Right atrium auricular region (tissue), 2 donors: Measurements from ENCODE around the gene TBL1Y. TPM values are rescaled to one million over a fixed set of nuclear protein-coding genes. Genes with fewer than 3 reads are reported as not detected.
"Not testable (repeated sequence)": the region's sequence is repeated elsewhere in the genome, so short reads cannot be mapped to it uniquely, and the experiment has no call there.

Source experiments
- DNase-seq: peaks from one replicate; pipeline ENCODE4 v3.0.0-alpha.2; 2019; ENCODE audit warnings: low spot score
- H3K27ac ChIP-seq, 2 donors: fragments of 200-600 bp; sonication (generic); 1 replicate in 1 of 2; 2 replicates in 1 of 2; pipeline ENCODE4 v1.5.1; 2016 to 2019
- H3K27me3 ChIP-seq, 2 donors: fragments of 200-600 bp; sonication (generic); one replicate each; pipeline versions ENCODE4 v1.5.1 to v1.6.0; 2017 to 2019
- H3K36me3 ChIP-seq: fragments of 200-600 bp; sonication (generic); one replicate; pipeline ENCODE4 v1.5.1; 2016
- H3K4me1 ChIP-seq, 2 donors: fragments of 200-600 bp; sonication (generic); one replicate each; pipeline versions ENCODE4 v1.5.1 to v1.6.0; 2017 to 2019
- H3K4me3 ChIP-seq, 2 donors: fragments of 200-600 bp; sonication (generic); 1 replicate in 1 of 2; 2 replicates in 1 of 2; pipeline ENCODE4 v1.5.1; 2017 to 2019; ENCODE audit warnings: mild to moderate bottlenecking in 1 of 2, moderate library complexity in 1 of 2
- H3K9me3 ChIP-seq, 2 donors: fragments of 200-600 bp; sonication (generic); one replicate each; pipeline ENCODE4 v1.5.1; 2019
- total RNA-seq, 2 donors: library from RNA; depleted of rRNA; stranded (reverse); fragments of >200 nt; gene quantifications; one replicate each; pipeline ENCODE4 v1.1.0, GENCODE V29; 2016
- TF ChIP-seq, protein P1 (sequence below), 2 donors: fragments of 200-600 bp; sonication (generic); IDR thresholded peaks; one replicate each; pipeline ENCODE4 v1.5.1; 2019; ENCODE audit warnings: antibody characterized with exemption in 2 of 2

The TBL1Y gene
- total RNA-seq: not detected

- TF ChIP-seq, protein P1, sequence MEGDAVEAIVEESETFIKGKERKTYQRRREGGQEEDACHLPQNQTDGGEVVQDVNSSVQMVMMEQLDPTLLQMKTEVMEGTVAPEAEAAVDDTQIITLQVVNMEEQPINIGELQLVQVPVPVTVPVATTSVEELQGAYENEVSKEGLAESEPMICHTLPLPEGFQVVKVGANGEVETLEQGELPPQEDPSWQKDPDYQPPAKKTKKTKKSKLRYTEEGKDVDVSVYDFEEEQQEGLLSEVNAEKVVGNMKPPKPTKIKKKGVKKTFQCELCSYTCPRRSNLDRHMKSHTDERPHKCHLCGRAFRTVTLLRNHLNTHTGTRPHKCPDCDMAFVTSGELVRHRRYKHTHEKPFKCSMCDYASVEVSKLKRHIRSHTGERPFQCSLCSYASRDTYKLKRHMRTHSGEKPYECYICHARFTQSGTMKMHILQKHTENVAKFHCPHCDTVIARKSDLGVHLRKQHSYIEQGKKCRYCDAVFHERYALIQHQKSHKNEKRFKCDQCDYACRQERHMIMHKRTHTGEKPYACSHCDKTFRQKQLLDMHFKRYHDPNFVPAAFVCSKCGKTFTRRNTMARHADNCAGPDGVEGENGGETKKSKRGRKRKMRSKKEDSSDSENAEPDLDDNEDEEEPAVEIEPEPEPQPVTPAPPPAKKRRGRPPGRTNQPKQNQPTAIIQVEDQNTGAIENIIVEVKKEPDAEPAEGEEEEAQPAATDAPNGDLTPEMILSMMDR (IDR thresholded peaks at IDR 0.05): no peak
- H3K27me3 ChIP-seq: no peaks in the 10 kb centered on the region
- no peaks in the 10 kb centered on the region for H3K36me3 ChIP-seq
- no peak within 1 kb of the TSS for H3K27ac ChIP-seq
- no peak for DNase-seq
- no peak within 1 kb of the TSS for H3K4me3 ChIP-seq
- no peaks in the 10 kb centered on the region for H3K4me1 ChIP-seq
- H3K9me3 ChIP-seq: no peaks in the 10 kb centered on the region
Measured at GRCh38 chrY:6910372-6911252, at the start of gene TBL1Y. Gene TBL1Y (plus strand): TSS chrY:6910697. CDS start chrY:7025085, 114,388 bp downstream.

DNA sequence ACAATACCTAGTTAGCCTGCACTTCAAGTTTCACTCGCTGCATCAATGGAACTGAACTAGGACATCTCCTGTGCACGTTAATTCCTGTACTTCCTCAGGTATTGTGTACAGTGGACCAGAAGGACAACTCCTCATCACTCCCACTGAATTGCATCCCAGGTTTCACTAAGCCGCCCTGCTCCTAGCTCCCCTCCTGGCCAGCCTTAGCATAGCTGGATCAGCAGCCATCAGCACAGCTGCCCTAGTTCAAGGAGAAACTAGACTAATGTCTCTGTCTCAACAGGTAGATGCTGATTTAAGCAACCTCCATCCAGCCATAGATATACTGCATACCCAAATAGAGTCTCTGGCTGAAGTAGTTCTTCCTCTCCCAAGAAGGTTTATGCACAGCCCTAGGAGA, 16.0 kb upstream of the TBL1Y start:
- Histone ChIP-seq H3K36me3 (no peaks in the 10 kb centered on the region), H3K27me3 (no peaks in the 10 kb centered on the region), H3K4me1 (no peaks in the 10 kb centered on the region), H3K9me3 (no peaks in the 10 kb centered on the region), H3K4me3 (no peak overlapping the region), H3K27ac (no peak overlapping the region)
- TF ChIP-seq, protein P1 (IDR thresholded peaks at IDR 0.05): no peak
- DNase-seq: no peak

GRCh38 chrY:6895236-6895635, 15.3 kb upstream of the TBL1Y start:
- H3K4me1 ChIP-seq: no peaks in the 10 kb centered on the region
- no peak for DNase-seq
- no peaks in the 10 kb centered on the region for H3K9me3 ChIP-seq
- no peaks in the 10 kb centered on the region for H3K36me3 ChIP-seq
- no peak overlapping the region for H3K4me3 ChIP-seq
- H3K27ac ChIP-seq: no peak overlapping the region
- TF ChIP-seq, protein P1 (IDR thresholded peaks at IDR 0.05): no peak
- no peaks in the 10 kb centered on the region for H3K27me3 ChIP-seq

GRCh38 chrY:6902116-6902515, 8.4 kb upstream of the TBL1Y start:
- H3K4me3 ChIP-seq, DNase-seq, H3K27ac ChIP-seq, H3K36me3 ChIP-seq, H3K9me3 ChIP-seq, H3K27me3 ChIP-seq, H3K4me1 ChIP-seq: not testable (repeated sequence)

- no peaks in the 10 kb centered on the region for H3K4me1 ChIP-seq
- TF ChIP-seq, protein P1 (IDR thresholded peaks at IDR 0.05): no peak
- no peaks in the 10 kb centered on the region for H3K27me3 ChIP-seq
- no peak overlapping the region for H3K4me3 ChIP-seq
- no peak for DNase-seq
- H3K9me3 ChIP-seq: no peaks in the 10 kb centered on the region
- H3K36me3 ChIP-seq: no peaks in the 10 kb centered on the region
- no peak overlapping the region for H3K27ac ChIP-seq
Measured at GRCh38 chrY:6907591-6907990, 2.9 kb upstream of the TBL1Y start.

DNA sequence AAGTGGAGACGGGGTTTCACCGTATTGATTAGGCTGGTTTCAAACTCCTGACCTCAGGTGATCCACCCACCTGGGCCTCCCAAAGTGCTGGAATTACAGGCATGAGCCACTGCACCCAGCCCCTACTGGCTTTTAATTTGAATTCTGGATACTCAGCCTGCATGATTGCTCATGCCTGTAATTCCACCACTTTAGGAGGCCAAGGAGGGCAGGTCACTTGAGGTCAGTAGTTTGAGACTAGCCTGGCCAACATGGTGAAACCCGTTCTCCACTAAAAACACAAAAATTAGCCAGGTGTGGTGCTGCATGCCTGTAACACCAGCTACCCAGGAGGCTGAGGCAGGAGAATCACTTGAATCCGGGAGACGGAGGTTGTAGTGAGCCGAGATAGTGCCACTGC, 2.5 kb upstream of the TBL1Y start:
- not testable (repeated sequence) for H3K4me1 ChIP-seq, H3K4me3 ChIP-seq, H3K27me3 ChIP-seq, DNase-seq, H3K27ac ChIP-seq, H3K9me3 ChIP-seq, H3K36me3 ChIP-seq

- Histone ChIP-seq H3K27ac (no peak overlapping the region), H3K4me3 (no peak overlapping the region), H3K27me3 (no peaks in the 10 kb centered on the region), H3K36me3 (no peaks in the 10 kb centered on the region), H3K4me1 (no peaks in the 10 kb centered on the region), H3K9me3 (no peaks in the 10 kb centered on the region)
- TF ChIP-seq, protein P1 (IDR thresholded peaks at IDR 0.05): no peak
- DNase-seq: no peak
Measured at GRCh38 chrY:6909118-6909521, 1.4 kb upstream of the TBL1Y start.
